Mesothelial cell of epicardium (in vitro differentiated cells): ENCODE measurements around the gene VRK2. TPM values are rescaled to one million over a fixed set of nuclear protein-coding genes. Genes with fewer than 3 reads are reported as not detected.
"Not testable (repeated sequence)": the region's sequence is repeated elsewhere in the genome, so short reads cannot be mapped to it uniquely, and the experiment has no call there.

Source experiments
- DNase-seq, 2 experiments: peaks; one replicate each; pipeline ENCODE4 v3.0.0; 2021; ENCODE audit warnings: low spot score in 2 of 2; ENCODE audit not compliant: unreplicated experiment in 2 of 2
- H3K27ac Mint-ChIP-seq: 2 replicates; pipeline ENCODE4 v1.8.0; 2021; ENCODE audit warnings: mixed read lengths
- H3K27me3 Mint-ChIP-seq: 2 replicates; pipeline ENCODE4 v1.8.0; 2021; ENCODE audit warnings: low read depth, mixed read lengths
- H3K36me3 Mint-ChIP-seq: 2 replicates; pipeline ENCODE4 v1.8.0; 2021; ENCODE audit warnings: mixed read lengths
- H3K4me1 Mint-ChIP-seq: 2 replicates; pipeline ENCODE4 v1.8.0; 2021; ENCODE audit warnings: mixed read lengths
- H3K4me3 Mint-ChIP-seq: 2 replicates; pipeline ENCODE4 v1.8.0; 2021; ENCODE audit warnings: mild to moderate bottlenecking, moderate library complexity, mixed read lengths
- H3K9me3 Mint-ChIP-seq: 2 replicates; pipeline ENCODE4 v1.8.0; 2021; ENCODE audit warnings: mixed read lengths
- total RNA-seq: library from RNA; stranded (reverse); gene quantifications from 3 replicates; pipeline ENCODE4 v1.2.1, GENCODE V29; 2021
- TF ChIP-seq, protein P1 (sequence below): fragments of 200-600 bp; sonication (generic); IDR thresholded peaks from one replicate; pipeline ENCODE4 v1.5.0; 2021; ENCODE audit warnings: antibody characterized with exemption; ENCODE audit not compliant: unreplicated experiment

VRK2 gene
- total RNA-seq, 1 donor from 2014 or later: 22.9 TPM

DNA sequence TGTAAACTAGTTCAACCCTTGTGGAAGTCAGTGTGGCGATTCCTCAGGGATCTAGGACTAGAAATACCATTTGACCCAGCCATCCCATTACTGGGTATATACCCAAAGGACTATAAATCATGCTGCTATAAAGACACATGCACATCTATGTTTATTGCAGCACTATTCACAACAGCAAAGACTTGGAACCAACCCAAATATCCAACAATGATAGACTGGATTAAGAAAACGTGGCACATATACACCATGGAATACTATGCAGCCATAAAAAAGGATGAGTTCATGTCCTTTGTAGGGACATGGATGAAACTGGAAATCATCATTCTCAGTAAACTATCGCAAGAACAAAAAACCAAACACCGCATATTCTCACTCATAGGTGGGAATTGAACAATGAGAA is 130.6 kb downstream of the VRK2 start:
- H3K36me3 Mint-ChIP-seq: peaks cover 65% of the 10 kb centered on the region
- H3K4me3 Mint-ChIP-seq, H3K27ac Mint-ChIP-seq, H3K27me3 Mint-ChIP-seq, DNase-seq, H3K4me1 Mint-ChIP-seq: not testable (repeated sequence)
- peaks cover 52% of the 10 kb centered on the region for H3K9me3 Mint-ChIP-seq

DNA sequence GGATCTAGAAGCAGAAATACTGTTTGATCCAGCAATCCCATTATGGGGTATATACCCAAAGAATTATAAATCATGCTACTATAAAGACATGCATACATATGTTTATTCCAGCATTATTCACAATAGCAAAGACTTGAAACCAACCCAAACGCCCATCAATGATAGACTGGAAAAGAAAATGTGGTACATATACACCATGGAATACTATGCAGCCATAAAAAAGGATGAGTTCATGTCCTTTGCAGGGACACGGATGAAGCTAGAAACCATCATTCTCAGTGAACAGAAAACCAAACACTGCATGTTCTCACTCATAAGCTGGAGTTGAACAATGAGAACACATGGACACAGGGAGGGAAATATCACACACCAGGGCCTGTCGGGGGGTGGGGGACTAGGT is 133.6 kb downstream of the VRK2 start:
- H3K27me3 Mint-ChIP-seq, H3K4me1 Mint-ChIP-seq, DNase-seq, H3K27ac Mint-ChIP-seq, H3K4me3 Mint-ChIP-seq: not testable (repeated sequence)
- H3K36me3 Mint-ChIP-seq: peaks cover 42% of the 10 kb centered on the region
- peaks cover 30% of the 10 kb centered on the region for H3K9me3 Mint-ChIP-seq

DNA sequence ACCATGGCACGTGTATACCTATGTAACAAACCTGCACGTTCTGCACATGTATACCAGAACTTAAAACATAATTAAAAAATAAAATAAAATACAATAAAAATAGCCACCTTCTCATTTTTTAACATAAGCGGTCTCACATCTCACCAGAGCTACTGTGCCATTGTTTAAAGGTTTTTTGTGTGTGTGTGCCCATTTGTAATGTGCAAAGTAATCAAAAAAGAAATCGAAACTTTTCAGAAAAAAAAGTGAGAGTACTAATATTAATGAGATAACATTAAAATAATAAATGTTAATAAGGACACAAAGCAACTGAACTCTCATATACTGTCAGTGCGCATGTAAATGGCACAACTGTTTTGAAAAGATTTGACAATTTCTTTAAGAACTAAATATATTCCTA is 134.0 kb downstream of the VRK2 start:
- H3K36me3 Mint-ChIP-seq: peaks cover 38% of the 10 kb centered on the region
- peaks cover 30% of the 10 kb centered on the region for H3K9me3 Mint-ChIP-seq
- H3K4me1 Mint-ChIP-seq: no peaks in the 10 kb centered on the region
- DNase-seq: no peak
- TF ChIP-seq, protein P1, sequence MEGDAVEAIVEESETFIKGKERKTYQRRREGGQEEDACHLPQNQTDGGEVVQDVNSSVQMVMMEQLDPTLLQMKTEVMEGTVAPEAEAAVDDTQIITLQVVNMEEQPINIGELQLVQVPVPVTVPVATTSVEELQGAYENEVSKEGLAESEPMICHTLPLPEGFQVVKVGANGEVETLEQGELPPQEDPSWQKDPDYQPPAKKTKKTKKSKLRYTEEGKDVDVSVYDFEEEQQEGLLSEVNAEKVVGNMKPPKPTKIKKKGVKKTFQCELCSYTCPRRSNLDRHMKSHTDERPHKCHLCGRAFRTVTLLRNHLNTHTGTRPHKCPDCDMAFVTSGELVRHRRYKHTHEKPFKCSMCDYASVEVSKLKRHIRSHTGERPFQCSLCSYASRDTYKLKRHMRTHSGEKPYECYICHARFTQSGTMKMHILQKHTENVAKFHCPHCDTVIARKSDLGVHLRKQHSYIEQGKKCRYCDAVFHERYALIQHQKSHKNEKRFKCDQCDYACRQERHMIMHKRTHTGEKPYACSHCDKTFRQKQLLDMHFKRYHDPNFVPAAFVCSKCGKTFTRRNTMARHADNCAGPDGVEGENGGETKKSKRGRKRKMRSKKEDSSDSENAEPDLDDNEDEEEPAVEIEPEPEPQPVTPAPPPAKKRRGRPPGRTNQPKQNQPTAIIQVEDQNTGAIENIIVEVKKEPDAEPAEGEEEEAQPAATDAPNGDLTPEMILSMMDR: no peak
- H3K27me3 Mint-ChIP-seq: no peaks in the 10 kb centered on the region
- H3K27ac Mint-ChIP-seq: no peak overlapping the region
- H3K4me3 Mint-ChIP-seq: no peak overlapping the region

DNA sequence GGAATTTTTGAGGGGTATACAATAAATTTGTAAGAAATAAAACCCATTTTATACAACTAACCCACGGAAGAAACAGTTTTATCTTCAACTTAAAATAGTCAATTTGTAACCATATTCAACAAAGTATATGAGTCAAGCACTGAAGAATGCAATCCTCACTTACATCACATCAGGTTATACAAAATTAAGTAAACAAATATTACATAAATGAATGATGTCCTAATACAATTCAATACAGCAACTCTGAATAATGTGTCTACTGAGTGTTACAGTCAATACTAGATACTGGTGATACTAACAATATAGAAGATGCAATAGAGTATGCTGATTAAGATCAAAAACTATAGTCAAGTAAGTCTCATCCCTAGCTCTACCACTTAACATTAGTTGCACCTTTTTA is 135.9 kb downstream of the VRK2 start:
- Mint-ChIP-seq H3K9me3 (peaks cover 30% of the 10 kb centered on the region), H3K4me1 (no peaks in the 10 kb centered on the region), H3K4me3 (no peak overlapping the region), H3K27ac (no peak overlapping the region), H3K36me3 (peaks cover 43% of the 10 kb centered on the region), H3K27me3 (no peaks in the 10 kb centered on the region)
- no peak for DNase-seq
- TF ChIP-seq, protein P1: no peak

DNA sequence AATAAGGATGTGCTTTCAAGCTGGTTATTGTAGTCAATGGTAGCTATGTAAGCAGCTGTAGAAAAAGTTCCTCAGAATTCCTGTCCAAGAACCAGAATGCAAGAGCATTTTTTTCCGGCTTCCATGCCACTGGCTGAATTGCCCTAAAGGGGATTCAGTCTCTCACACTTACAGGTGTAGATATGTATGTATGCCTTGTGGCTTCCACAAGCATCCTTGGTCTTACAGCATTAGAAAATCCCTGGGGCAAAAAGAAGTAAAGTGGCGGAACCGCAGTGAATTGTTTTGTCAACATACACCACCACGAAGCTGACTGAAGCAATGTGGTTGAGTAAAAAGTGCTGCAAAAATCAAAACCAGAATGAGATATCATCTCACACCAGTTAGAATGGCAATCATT is 139.9 kb downstream of the VRK2 start:
- no peaks in the 10 kb centered on the region for H3K27me3 Mint-ChIP-seq
- no peak for DNase-seq
- TF ChIP-seq, protein P1: no peak
- no peaks in the 10 kb centered on the region for H3K4me1 Mint-ChIP-seq
- peaks cover 25% of the 10 kb centered on the region for H3K36me3 Mint-ChIP-seq
- no peak overlapping the region for H3K4me3 Mint-ChIP-seq
- no peak overlapping the region for H3K27ac Mint-ChIP-seq
- no peaks in the 10 kb centered on the region for H3K9me3 Mint-ChIP-seq

DNA sequence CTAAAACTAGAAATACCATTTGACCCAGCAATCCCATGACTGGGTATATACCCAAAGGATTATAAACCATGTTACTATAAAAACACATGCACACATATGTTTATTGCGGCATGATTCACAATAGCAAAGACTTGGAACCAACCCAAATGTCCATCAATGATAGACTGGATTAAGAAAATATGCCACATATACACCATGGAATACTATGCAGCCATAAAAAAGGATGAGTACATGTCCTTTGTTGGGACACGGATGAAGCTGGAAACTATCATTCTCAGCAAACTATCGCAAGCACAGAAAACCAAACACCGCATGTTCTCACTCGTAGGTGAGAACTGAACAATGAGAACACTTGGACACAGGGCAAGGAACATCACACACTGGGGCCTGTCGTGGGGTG is 140.4 kb downstream of the VRK2 start:
- not testable (repeated sequence) for H3K4me1 Mint-ChIP-seq, H3K27me3 Mint-ChIP-seq, H3K9me3 Mint-ChIP-seq, DNase-seq, H3K4me3 Mint-ChIP-seq, H3K27ac Mint-ChIP-seq
- H3K36me3 Mint-ChIP-seq: peaks cover 24% of the 10 kb centered on the region

DNA sequence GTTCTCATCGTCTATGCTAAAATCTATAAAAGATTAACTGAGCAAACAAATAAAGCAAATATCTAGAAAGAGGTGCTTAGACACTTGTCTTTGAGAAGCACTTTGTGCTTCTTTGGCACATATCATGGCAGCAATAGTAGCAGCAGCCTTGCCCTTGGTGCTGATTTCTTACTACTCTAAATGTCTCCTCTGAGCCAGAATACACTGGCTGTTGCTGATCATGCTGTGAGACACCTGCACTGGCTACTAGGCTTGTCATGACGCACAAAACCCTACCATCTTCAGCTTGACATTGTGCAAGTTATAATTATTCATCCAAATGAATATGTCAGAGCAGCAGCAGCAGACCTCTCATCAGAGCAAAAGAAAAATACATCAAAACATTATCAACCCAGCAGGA is 147.9 kb downstream of the VRK2 start:
- DNase-seq: no peak
- no peaks in the 10 kb centered on the region for H3K27me3 Mint-ChIP-seq
- no peak overlapping the region for H3K4me3 Mint-ChIP-seq
- peaks cover 5% of the 10 kb centered on the region for H3K36me3 Mint-ChIP-seq
- peaks cover 8% of the 10 kb centered on the region for H3K4me1 Mint-ChIP-seq
- TF ChIP-seq, protein P1: no peak
- no peaks in the 10 kb centered on the region for H3K9me3 Mint-ChIP-seq
- no peak overlapping the region for H3K27ac Mint-ChIP-seq
